WTC11 (cell line): ENCODE results near the gene MERTK. TPM values are rescaled to one million over a fixed set of nuclear protein-coding genes. Genes with fewer than 3 reads are reported as not detected.

ENCODE experiments used
- AR ChIP-seq: fragments of 250-450 bp; sonication (Bioruptor Pico); IDR thresholded peaks from 2 replicates; pipeline ENCODE4 v1.9.0; 2021; ENCODE audit warnings: mild to moderate bottlenecking
- CREM ChIP-seq: sonication (generic); formaldehyde crosslinking; IDR thresholded peaks from 2 replicates; pipeline ENCODE4 v1.8.1; 2022; ENCODE audit warnings: mild to moderate bottlenecking, missing genetic modification reagents, moderate library complexity
- E2F4 ChIP-seq: sonication (generic); formaldehyde crosslinking; IDR thresholded peaks from 2 replicates; pipeline ENCODE4 v1.8.1; 2022; ENCODE audit warnings: low read depth, mild to moderate bottlenecking, moderate library complexity, missing genetic modification reagents, borderline replicate concordance
- ELF4 ChIP-seq: sonication (generic); formaldehyde crosslinking; IDR thresholded peaks from 2 replicates; pipeline ENCODE4 v1.8.1; 2022; ENCODE audit warnings: low read depth, mild to moderate bottlenecking, moderate library complexity, missing genetic modification reagents
- ERG ChIP-seq: fragments of 250-450 bp; sonication (Bioruptor Pico); IDR thresholded peaks from 2 replicates; pipeline ENCODE4 v1.8.0; 2021; ENCODE audit warnings: mild to moderate bottlenecking
- ESRRA ChIP-seq: sonication (generic); formaldehyde crosslinking; IDR thresholded peaks from 2 replicates; pipeline ENCODE4 v1.8.1; 2022; ENCODE audit warnings: mild to moderate bottlenecking, missing genetic modification reagents, borderline replicate concordance
- FOXK1 ChIP-seq: sonication (generic); formaldehyde crosslinking; IDR thresholded peaks from 2 replicates; pipeline ENCODE4 v1.8.0; 2022; ENCODE audit warnings: mild to moderate bottlenecking, moderate library complexity, missing genetic modification reagents
- HMGA2 ChIP-seq: fragments of 250-450 bp; sonication (Bioruptor Pico); IDR thresholded peaks from 2 replicates; pipeline ENCODE4 v1.4.0; 2021; ENCODE audit warnings: mild to moderate bottlenecking, moderate library complexity
- IRF1 ChIP-seq: sonication (generic); formaldehyde crosslinking; IDR thresholded peaks from 2 replicates; pipeline ENCODE4 v1.8.0; 2023; ENCODE audit warnings: missing genetic modification reagents
- JAZF1 ChIP-seq: fragments of 250-450 bp; sonication (Bioruptor Pico); IDR thresholded peaks from 2 replicates; pipeline ENCODE4 v1.9.0; 2021; ENCODE audit warnings: moderate library complexity, mild to moderate bottlenecking, inconsistent platforms
- MLX ChIP-seq: sonication (generic); formaldehyde crosslinking; IDR thresholded peaks from 2 replicates; pipeline ENCODE4 v1.8.1; 2023; ENCODE audit warnings: mild to moderate bottlenecking, missing genetic modification reagents, moderate library complexity
- NFYB ChIP-seq: sonication (generic); formaldehyde crosslinking; conservative IDR thresholded peaks from 2 replicates; pipeline ENCODE4 v1.8.0; 2022; ENCODE audit warnings: low read depth, missing genetic modification reagents
- NR3C1 ChIP-seq: sonication (generic); formaldehyde crosslinking; conservative IDR thresholded peaks from 2 replicates; pipeline ENCODE4 v1.8.1; 2023; ENCODE audit warnings: low read depth, mild to moderate bottlenecking, missing genetic modification reagents
- PREB ChIP-seq: sonication (generic); formaldehyde crosslinking; IDR thresholded peaks from 2 replicates; pipeline ENCODE4 v1.8.1; 2022; ENCODE audit warnings: mild to moderate bottlenecking, missing genetic modification reagents, moderate library complexity, borderline replicate concordance
- PRRX2 ChIP-seq: fragments of 250-450 bp; sonication (Bioruptor Pico); IDR thresholded peaks from 2 replicates; pipeline ENCODE4 v1.8.0; 2021; ENCODE audit warnings: mild to moderate bottlenecking
- RELA ChIP-seq: sonication (generic); formaldehyde crosslinking; IDR thresholded peaks from 2 replicates; pipeline ENCODE4 v1.8.1; 2022; ENCODE audit warnings: missing genetic modification reagents, mild to moderate bottlenecking, borderline replicate concordance
- RORB ChIP-seq: fragments of 250-450 bp; sonication (Bioruptor Pico); IDR thresholded peaks from 2 replicates; pipeline ENCODE4 v1.9.0; 2021; ENCODE audit warnings: mild to moderate bottlenecking
- SMAD3 ChIP-seq: sonication (generic); formaldehyde crosslinking; IDR thresholded peaks from 2 replicates; pipeline ENCODE4 v1.8.0; 2022; ENCODE audit warnings: missing genetic modification reagents, mild to moderate bottlenecking, borderline replicate concordance
- SP1 ChIP-seq: sonication (generic); formaldehyde crosslinking; conservative IDR thresholded peaks from 2 replicates; pipeline ENCODE4 v1.8.1; 2022; ENCODE audit warnings: missing genetic modification reagents
- TCF7 ChIP-seq: sonication (generic); formaldehyde crosslinking; IDR thresholded peaks from 2 replicates; pipeline ENCODE4 v1.8.0; 2022; ENCODE audit warnings: mild to moderate bottlenecking, low read depth, missing genetic modification reagents, moderate library complexity
- TP53 ChIP-seq: sonication (generic); formaldehyde crosslinking; IDR thresholded peaks from 2 replicates; pipeline ENCODE4 v1.8.1; 2023; ENCODE audit warnings: mild to moderate bottlenecking, missing genetic modification reagents
- USF2 ChIP-seq: sonication (generic); formaldehyde crosslinking; IDR thresholded peaks from 2 replicates; pipeline ENCODE4 v1.8.1; 2023; ENCODE audit warnings: mild to moderate bottlenecking, missing genetic modification reagents, moderate library complexity
- ZMAT4 ChIP-seq: fragments of 250-450 bp; sonication (Bioruptor Pico); IDR thresholded peaks from 2 replicates; pipeline ENCODE4 v1.9.0; 2021; ENCODE audit warnings: mild to moderate bottlenecking
- ZNF121 ChIP-seq: sonication (generic); formaldehyde crosslinking; IDR thresholded peaks from 2 replicates; pipeline ENCODE4 v1.8.0; 2023; ENCODE audit warnings: missing genetic modification reagents
- ZNF317 ChIP-seq: sonication (generic); formaldehyde crosslinking; IDR thresholded peaks from 2 replicates; pipeline ENCODE4 v1.8.1; 2023; ENCODE audit warnings: low read depth, mild to moderate bottlenecking, moderate library complexity, missing genetic modification reagents, borderline replicate concordance
- ZSCAN18 ChIP-seq: fragments of 250-450 bp; sonication (Bioruptor Pico); IDR thresholded peaks from 2 replicates; pipeline ENCODE4 v2.1.2; 2022; ENCODE audit warnings: mild to moderate bottlenecking, moderate library complexity
- total RNA-seq: library from RNA; stranded (reverse); gene quantifications from 3 replicates; pipeline ENCODE4 v1.2.3, GENCODE V29; 2021

Gene MERTK
- total RNA-seq, 1 experiment from 2014 or later, result 6.9 TPM

GRCh38 chr2:111883661-111884591 lies 14.5 kb upstream of the MERTK start, which contains the start of gene ANAPC1 (continued):
- no peak for TF ChIP-seq AR
- TF ChIP-seq JAZF1 (CRISPR knock-in tag), result no peak
- no peak for TF ChIP-seq PRRX2
- TF ChIP-seq CREM (CRISPR knock-in tag), result peak; percentile 58; the same call in 1 of the 2 replicates
- TF ChIP-seq TCF7 (CRISPR knock-in tag), result no peak
- TF ChIP-seq PREB (CRISPR knock-in tag), result no peak; the same call in 1 of the 2 replicates
- TF ChIP-seq ZMAT4, result no peak
- no peak for TF ChIP-seq RORB
- TF ChIP-seq ZNF317 (CRISPR knock-in tag), result no peak
- no peak for TF ChIP-seq E2F4 (CRISPR knock-in tag)
- no peak for TF ChIP-seq MLX
- peak; percentile 29; the same call in 1 of the 2 replicates for TF ChIP-seq SMAD3
- TF ChIP-seq ELF4, result 0 out of 2 replicates have a peak, but pooled peaks have one; percentile 26
- TF ChIP-seq ZSCAN18 (CRISPR knock-in tag), result no peak
- TF ChIP-seq USF2 (CRISPR knock-in tag), result no peak
- TF ChIP-seq RELA (CRISPR knock-in tag), result no peak
- peak; percentile 80 for TF ChIP-seq SP1 (CRISPR knock-in tag)
- TF ChIP-seq IRF1 (CRISPR knock-in tag), result 0 out of 2 replicates have a peak, but pooled peaks have one; percentile 70
- no peak for TF ChIP-seq HMGA2 (CRISPR knock-in tag)
- TF ChIP-seq ERG (CRISPR knock-in tag), result no peak
- no peak for TF ChIP-seq ZNF121 (CRISPR knock-in tag)
- TF ChIP-seq FOXK1, result peak; percentile 74
- no peak; the same call in 1 of the 2 replicates for TF ChIP-seq ESRRA
- no peak for TF ChIP-seq TP53 (CRISPR knock-in tag)
- no peak for TF ChIP-seq NFYB (CRISPR knock-in tag)
- TF ChIP-seq NR3C1 (CRISPR knock-in tag), result no peak
